NCI-H2196 (cell line): ENCODE data around the gene RANBP3L.
"Not testable (repeated sequence)": the region's sequence is repeated elsewhere in the genome, so short reads cannot be mapped to it uniquely, and the experiment has no call there.

ENCODE experiments used
- DNase-seq: peaks from one replicate; lab custom pipeline; 2025; ENCODE audit not compliant: unreplicated experiment; lab: John Stamatoyannopoulos, UW

Gene RANBP3L

GRCh38 chr5:36285837-36286615 lies 15.7 kb downstream of the RANBP3L start:
- no peak for DNase-seq

GRCh38 chr5:36283775-36284174 lies 17.9 kb downstream of the RANBP3L start:
- DNase-seq: not testable (repeated sequence)

- DNase-seq: no peak
Observed at GRCh38 chr5:36281626-36282025, 20.1 kb downstream of the RANBP3L start.

GRCh38 chr5:36279054-36279698 lies 22.5 kb downstream of the RANBP3L start:
- DNase-seq: no peak

GRCh38 chr5:36277521-36278176 lies 24.1 kb downstream of the RANBP3L start:
- no peak for DNase-seq

- peak; percentile 57 for DNase-seq
Observed at GRCh38 chr5:36276864-36277263, 24.8 kb downstream of the RANBP3L start.

- DNase-seq: no peak
Observed at GRCh38 chr5:36273809-36274526, 27.7 kb downstream of the RANBP3L start.

GRCh38 chr5:36272136-36272690 lies 29.5 kb downstream of the RANBP3L start:
- DNase-seq: no peak

GRCh38 chr5:36270876-36271575 lies 30.7 kb downstream of the RANBP3L start:
- DNase-seq: no peak

- DNase-seq: peak; percentile 71
Observed at GRCh38 chr5:36270175-36270574, 31.5 kb downstream of the RANBP3L start.

- DNase-seq: no peak
Observed at GRCh38 chr5:36269478-36269877, 32.2 kb downstream of the RANBP3L start.

GRCh38 chr5:36267905-36268304 lies 33.8 kb downstream of the RANBP3L start:
- no peak for DNase-seq

- no peak for DNase-seq
Observed at GRCh38 chr5:36264202-36264760, 37.4 kb downstream of the RANBP3L start.

GRCh38 chr5:36261186-36261585 lies 40.5 kb downstream of the RANBP3L start:
- no peak for DNase-seq

GRCh38 chr5:36253575-36253974 lies 48.1 kb downstream of the RANBP3L start:
- no peak for DNase-seq

- no peak for DNase-seq
Observed at GRCh38 chr5:36252722-36253365, 48.9 kb downstream of the RANBP3L start.

GRCh38 chr5:36251218-36251617 lies 50.5 kb downstream of the RANBP3L start:
- no peak for DNase-seq

GRCh38 chr5:36250427-36250826 lies 51.3 kb downstream of the RANBP3L start:
- no peak for DNase-seq

GRCh38 chr5:36246036-36246800 lies 55.5 kb downstream of the RANBP3L start:
- DNase-seq: no peak
